Measurements from ENCODE around the gene NPIPB2.
"Not testable (repeated sequence)": the region's sequence is repeated elsewhere in the genome, so short reads cannot be mapped to it uniquely, and the experiment has no call there.

The NPIPB2 gene

GRCh38 chr16:11968577-11968976 lies 26.7 kb upstream of the NPIPB2 start:
- Histone ChIP-seq H3K27me3 (peaks cover 19% of the 10 kb centered on the region), H3K4me3 (ENCODE audit: low read depth, low read length) (no peak overlapping the region), H3K9me3 (no peaks in the 10 kb centered on the region), H3K36me3 (no peaks in the 10 kb centered on the region), H3K4me1 (no peaks in the 10 kb centered on the region)
- DNase-seq, result no peak
- TF ChIP-seq CTCF (IDR thresholded peaks at IDR 0.05; ENCODE audit: low read depth, low read length), result no peak

- H3K27me3 ChIP-seq, result peaks cover 19% of the 10 kb centered on the region
- no peaks in the 10 kb centered on the region for H3K4me1 ChIP-seq
- no peaks in the 10 kb centered on the region for H3K36me3 ChIP-seq
- TF ChIP-seq CTCF (IDR thresholded peaks at IDR 0.05; ENCODE audit: low read depth, low read length), result no peak
- DNase-seq, result no peak
- H3K9me3 ChIP-seq, result no peaks in the 10 kb centered on the region
- H3K4me3 ChIP-seq (ENCODE audit: low read depth, low read length), result no peak overlapping the region
Measured at GRCh38 chr16:11967195-11967911, 25.5 kb upstream of the NPIPB2 start.

GRCh38 chr16:11966173-11966572 lies 24.3 kb upstream of the NPIPB2 start:
- DNase-seq, result no peak

GRCh38 chr16:11964761-11965551 lies 23.1 kb upstream of the NPIPB2 start, which contains the start of gene TNFRSF17:
Gene TNFRSF17, plus strand, starts transcription at chr16:11965210. Its CDS starts 115 bp downstream, at chr16:11965325.
- H3K36me3 ChIP-seq, result no peaks in the 10 kb centered on the region
- no peak for DNase-seq
- no peak for TF ChIP-seq CTCF (IDR thresholded peaks at IDR 0.05; ENCODE audit: low read depth, low read length)
- no peaks in the 10 kb centered on the region for H3K4me1 ChIP-seq
- no peaks in the 10 kb centered on the region for H3K9me3 ChIP-seq
- no peak within 1 kb of the TSS for H3K4me3 ChIP-seq (ENCODE audit: low read depth, low read length)
- H3K27me3 ChIP-seq, result peaks cover 19% of the 10 kb centered on the region

More at GRCh38 chr16:11966173-11966572, 24.3 kb upstream of the NPIPB2 start:
- Histone ChIP-seq H3K4me1 (no peaks in the 10 kb centered on the region), H3K4me3 (ENCODE audit: low read depth, low read length) (no peak overlapping the region), H3K36me3 (no peaks in the 10 kb centered on the region), H3K27me3 (peaks cover 19% of the 10 kb centered on the region), H3K9me3 (no peaks in the 10 kb centered on the region)
- no peak for TF ChIP-seq CTCF (IDR thresholded peaks at IDR 0.05; ENCODE audit: low read depth, low read length)

- DNase-seq, result no peak
- H3K27me3 ChIP-seq, result peaks cover 19% of the 10 kb centered on the region
- no peak overlapping the region for H3K4me3 ChIP-seq (ENCODE audit: low read depth, low read length)
- TF ChIP-seq CTCF (IDR thresholded peaks at IDR 0.05; ENCODE audit: low read depth, low read length), result no peak
- no peaks in the 10 kb centered on the region for H3K9me3 ChIP-seq
- no peaks in the 10 kb centered on the region for H3K4me1 ChIP-seq
- no peaks in the 10 kb centered on the region for H3K36me3 ChIP-seq
Measured at GRCh38 chr16:11963706-11964105, 21.9 kb upstream of the NPIPB2 start.

GRCh38 chr16:11962978-11963377 lies 21.1 kb upstream of the NPIPB2 start:
- H3K9me3 ChIP-seq; H3K4me1 ChIP-seq; DNase-seq; H3K4me3 ChIP-seq (ENCODE audit: low read depth, low read length); H3K36me3 ChIP-seq: not testable (repeated sequence)
- H3K27me3 ChIP-seq, result peaks cover 19% of the 10 kb centered on the region

GRCh38 chr16:11962457-11962856 lies 20.6 kb upstream of the NPIPB2 start:
- H3K9me3 ChIP-seq; H3K36me3 ChIP-seq; H3K4me3 ChIP-seq (ENCODE audit: low read depth, low read length); H3K4me1 ChIP-seq; DNase-seq: not testable (repeated sequence)
- H3K27me3 ChIP-seq, result peaks cover 15% of the 10 kb centered on the region
